DMS53 treated with DMSO at 0.1 percent for 48 hours (cell line): ENCODE data around the gene GAS6.
"Not testable (repeated sequence)": the region's sequence is repeated elsewhere in the genome, so short reads cannot be mapped to it uniquely, and the experiment has no call there.

Experiments
- DNase-seq: peaks from one replicate; lab custom pipeline; 2025; ENCODE audit not compliant: unreplicated experiment; lab: John Stamatoyannopoulos, UW

Gene GAS6

DNA sequence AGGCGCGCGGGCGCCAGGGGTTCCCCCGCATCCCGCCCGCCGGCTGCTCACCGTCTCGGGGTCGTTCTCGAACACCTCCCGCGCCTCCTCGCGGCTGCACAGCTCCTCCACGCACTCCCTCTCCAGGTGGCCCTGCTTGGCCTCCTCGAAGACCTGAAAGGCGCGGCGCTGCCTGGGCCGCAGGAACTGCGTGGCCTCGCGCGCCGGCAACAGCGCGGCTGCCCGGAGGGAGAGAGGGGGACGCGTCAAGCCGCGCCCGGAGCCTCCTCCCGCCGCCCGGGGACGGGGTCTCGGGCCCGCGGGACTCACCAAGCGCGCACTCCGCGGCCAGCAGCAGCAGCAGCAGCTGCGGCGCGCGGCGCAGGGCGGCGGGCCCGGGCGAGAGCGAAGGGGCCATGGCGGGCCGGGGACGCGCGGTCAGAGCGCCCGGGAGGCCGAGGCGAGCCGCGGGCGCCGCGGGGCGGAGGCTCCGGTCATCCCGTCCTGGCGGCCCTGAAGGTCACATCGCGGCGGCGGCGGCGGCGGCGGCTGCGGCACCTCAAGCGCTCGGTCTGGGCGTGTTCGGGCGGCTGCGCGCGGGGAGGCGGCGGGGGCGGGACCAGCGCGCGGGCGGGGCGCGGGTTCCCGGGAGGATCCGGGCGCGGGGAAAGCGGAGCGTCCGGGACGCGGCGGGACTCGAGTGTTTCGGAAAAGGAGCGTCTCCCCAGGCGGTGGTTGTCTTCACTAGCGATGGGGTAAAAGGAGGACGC, at the start of gene GAS6:
Gene GAS6, minus strand, starts transcription at position 553 of the 749 bp plus-strand sequence. Its CDS starts 156 bp downstream, at position 397.
- no peak for DNase-seq

GRCh38 chr13:113913408-113913807, 49.5 kb upstream of the GAS6 start:
- not testable (repeated sequence) for DNase-seq

DNA sequence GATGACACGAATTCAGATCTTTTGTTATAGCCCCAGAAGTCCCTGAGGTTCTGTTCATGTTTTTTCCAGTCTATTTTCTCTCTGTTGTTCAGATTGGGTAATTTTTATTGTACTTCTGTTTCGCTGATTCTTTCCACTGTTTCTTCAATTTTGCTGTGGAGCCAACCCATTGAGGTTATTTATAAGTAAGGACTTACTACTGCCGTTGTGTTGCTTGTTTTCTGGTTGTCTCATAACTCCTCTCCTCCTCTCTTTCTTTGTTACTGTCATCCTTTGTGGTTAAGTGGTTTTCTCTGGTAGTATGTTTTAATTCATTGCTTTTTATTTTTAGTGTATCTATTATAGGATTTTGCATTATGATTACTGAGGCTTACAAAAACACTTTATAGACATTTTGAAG, 48.7 kb upstream of the GAS6 start:
- no peak for DNase-seq

GRCh38 chr13:113907635-113908617, 44.0 kb upstream of the GAS6 start:
- DNase-seq: no peak

- DNase-seq: no peak
These were observed 42.7 kb upstream of the GAS6 start for GRCh38 chr13:113906571-113906970.

- no peak for DNase-seq
These were observed 42.1 kb upstream of the GAS6 start for GRCh38 chr13:113905942-113906341.

- DNase-seq: no peak
These were observed 41.1 kb upstream of the GAS6 start for GRCh38 chr13:113905018-113905417.

GRCh38 chr13:113904411-113904810, 40.5 kb upstream of the GAS6 start:
- DNase-seq: no peak

DNA sequence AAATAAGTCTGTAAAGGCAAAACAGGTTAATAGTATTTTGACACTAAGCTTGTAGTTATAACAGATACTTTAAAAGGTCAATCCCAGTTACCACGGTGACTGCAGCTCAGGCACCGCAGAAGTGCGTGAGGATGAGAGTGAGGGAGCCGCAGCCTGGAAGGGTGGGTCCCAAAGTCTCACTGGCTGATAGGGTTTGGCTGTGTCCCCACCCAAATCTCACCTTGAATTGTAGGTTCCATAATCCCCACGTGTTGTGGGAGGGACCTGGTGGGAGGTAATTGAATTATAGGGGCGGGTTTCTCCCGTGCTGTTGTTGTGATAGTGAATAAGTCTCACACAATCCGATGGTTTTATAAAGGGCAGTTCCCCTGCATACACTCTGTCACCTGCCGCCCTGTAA, 40.0 kb upstream of the GAS6 start:
- DNase-seq: no peak

DNA sequence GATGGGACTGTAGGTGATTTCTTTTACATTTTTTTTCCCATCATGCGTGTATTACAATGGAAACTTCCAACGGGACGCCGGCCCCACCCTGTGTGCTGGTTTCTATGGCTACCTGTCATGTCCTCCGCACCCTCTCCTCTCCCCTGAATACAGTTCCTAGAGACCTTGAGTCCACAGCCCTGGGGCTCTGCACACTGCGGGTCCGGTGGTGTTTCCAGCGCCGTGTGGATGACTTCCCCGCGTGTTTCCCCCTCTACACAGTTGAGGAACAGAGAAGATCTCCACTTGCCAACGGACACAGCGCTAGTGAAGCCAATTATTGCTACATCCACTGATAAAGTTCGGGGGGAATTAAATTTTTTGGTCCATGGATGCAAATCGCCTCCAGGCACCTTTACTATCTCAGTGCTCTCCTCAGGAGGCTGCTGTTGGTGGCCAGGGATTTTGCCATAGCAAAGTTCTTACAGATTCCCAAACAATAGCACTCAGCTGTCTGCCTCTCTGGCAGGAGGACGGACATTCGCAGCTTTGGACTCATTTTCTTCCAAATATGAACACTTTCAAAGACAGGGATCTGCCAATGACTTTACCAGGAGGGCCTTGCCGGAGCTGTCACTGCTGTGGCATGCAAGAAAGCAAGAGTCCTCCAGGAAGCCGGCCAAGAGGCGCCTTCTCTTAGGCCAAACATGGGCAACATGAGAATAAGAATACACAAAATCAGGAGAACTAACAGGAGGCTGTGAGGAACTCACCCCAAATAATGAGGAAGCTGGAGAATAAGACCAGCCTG, 39.3 kb upstream of the GAS6 start:
- DNase-seq: no peak

GRCh38 chr13:113902481-113902880, 38.6 kb upstream of the GAS6 start:
- no peak for DNase-seq

DNA sequence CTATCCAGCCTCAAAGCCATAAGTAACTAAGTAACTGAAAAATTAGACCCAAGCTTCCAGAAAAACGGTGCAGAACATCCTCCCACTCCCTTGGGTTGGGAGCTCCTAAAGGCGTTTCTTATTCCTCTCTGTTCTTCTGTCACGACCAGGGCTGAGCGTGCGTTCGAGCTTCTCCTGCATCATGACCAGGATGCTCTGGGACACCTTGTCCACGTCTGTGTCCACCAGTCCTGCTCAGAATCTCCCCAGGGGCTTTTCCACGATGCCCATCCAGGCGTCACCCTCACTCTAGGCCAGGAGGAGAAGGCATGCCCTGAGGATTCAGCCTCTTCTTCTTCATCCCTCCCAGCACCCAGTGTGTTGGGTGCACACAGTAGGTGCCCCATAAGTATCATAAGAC, 37.8 kb upstream of the GAS6 start:
- DNase-seq: no peak

GRCh38 chr13:113901231-113901630, 37.4 kb upstream of the GAS6 start:
- no peak for DNase-seq

- DNase-seq: no peak
These were observed 36.8 kb upstream of the GAS6 start for GRCh38 chr13:113900646-113901045.

- no peak for DNase-seq
These were observed 34.5 kb upstream of the GAS6 start for GRCh38 chr13:113898391-113898790.

DNA sequence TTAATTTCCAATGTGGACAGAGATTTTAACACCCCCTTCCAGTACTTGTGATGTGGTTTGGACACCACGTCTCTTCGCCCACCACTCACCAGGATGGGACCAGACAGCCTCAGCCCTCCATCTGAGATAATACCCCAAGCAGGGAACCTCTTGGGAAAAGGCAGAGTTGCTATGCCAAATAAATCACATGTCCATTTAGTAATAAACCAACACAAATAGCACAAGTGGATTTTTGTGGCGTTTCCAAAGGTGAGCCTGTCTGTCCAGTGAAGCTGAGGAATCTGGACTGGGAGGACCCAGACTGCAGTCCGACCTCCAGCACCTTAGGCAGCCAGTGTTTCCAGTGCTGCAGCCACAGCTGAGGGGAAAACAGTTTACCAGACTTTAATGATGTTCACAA, 34.1 kb upstream of the GAS6 start:
- DNase-seq: no peak

DNA sequence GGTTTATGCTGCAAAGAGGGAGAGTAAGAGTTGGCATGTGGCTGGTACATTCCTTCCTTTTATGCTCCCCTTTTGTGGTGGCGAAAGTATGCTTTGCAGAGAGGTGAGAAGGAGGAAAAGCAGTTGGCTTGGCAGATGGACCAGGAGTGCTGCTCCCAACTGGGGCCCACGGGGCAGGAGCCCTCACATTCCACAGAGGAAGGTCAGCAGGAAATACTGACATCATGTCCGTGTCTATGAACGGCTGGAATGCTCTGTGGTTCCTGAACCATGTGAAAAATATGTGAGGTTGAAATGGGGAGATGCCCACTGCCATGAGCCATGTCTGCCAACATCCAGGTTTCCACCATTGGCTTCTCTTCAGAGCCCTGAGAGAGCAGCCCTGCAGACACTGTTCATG, 33.3 kb upstream of the GAS6 start:
- no peak for DNase-seq

DNA sequence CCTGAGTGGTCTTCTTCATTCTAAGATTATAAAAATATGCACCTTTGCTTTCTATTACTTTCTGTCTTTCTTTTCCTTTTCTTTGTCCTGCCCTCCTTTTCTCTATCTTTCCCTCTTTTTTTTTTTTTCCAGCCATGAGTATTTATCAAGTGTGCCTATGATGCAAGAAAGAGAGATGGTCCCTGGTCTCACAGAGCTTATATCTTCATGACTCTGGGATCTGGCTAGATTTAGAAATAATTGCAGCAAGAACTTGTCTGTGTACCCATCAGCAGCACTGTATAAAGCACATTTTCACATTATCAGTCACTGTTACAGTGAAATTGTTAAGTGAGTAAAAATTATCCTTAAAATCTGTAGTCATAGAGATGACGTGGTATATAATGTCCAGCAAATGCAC, 31.6 kb upstream of the GAS6 start:
- DNase-seq: no peak

- DNase-seq: no peak
These were observed 27.1 kb upstream of the GAS6 start for GRCh38 chr13:113890774-113891480.

GRCh38 chr13:113889467-113889866, 25.6 kb upstream of the GAS6 start:
- DNase-seq: no peak
